EL (cell line): ENCODE measurements around the gene DCST2.
A peak's percentile ranks its signal among the peaks of the same experiment; 100 is the strongest.

ENCODE experiments used
- DNase-seq: peaks from one replicate; pipeline ENCODE4 v3.0.0-alpha.2; 2016

The DCST2 gene

GRCh38 chr1:154973344-154974101, 60.1 kb downstream of the DCST2 start:
- DNase-seq, result peak; percentile 99

DNA sequence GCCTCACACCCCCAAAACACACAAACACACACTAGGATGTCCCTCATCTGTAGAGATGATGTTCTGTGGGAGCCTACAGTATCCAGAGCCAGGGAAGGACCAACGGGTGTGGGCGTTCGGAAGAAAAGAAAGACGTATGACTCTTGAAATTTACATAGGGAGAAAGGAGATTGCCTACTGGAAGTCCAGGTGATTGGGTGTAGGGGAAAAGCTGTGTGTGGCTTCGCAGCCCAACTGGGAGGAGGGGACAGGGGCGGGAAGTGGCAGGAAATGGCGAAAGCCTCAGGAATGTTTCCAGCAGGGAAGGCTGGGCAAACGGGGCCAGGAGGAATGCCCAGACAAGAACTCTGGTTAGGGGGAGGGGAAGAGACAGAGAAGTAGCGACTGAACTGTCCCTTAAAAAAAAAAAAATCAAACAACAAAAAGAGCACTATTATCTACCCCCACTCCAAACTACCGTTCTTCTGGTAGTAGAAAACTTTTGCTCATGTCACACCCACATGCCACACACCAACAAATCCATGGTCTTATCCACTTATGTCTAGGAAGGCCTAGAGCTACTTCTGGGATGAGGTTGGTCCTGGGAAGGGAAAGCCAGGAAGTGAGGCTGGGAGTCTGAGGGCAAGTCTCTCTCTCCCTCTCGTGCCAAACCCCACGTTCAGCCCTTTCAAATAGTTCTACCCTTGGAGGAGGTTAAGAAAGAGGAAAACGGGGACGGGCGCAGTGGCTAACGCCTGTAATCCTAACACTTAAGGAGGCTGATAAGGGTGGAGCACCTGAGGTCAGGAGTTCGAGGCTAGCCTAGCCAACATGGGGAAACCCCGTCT, 60.9 kb downstream of the DCST2 start:
- DNase-seq, result peak; percentile 98

DNA sequence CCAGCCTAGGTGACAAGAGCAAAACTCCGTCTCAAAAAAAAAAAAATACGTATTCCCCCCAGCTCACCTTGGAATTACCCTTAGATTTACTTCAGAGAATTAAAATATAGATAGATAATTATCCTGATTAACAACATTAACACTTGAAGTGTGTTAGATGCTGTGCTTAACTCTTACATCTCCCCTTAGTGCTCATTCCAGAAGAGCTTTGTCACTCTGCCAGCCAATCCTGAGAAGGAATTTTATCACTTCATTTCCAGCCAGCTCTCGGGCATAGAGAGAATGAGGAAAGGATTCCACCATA, 61.4 kb downstream of the DCST2 start:
- DNase-seq, result no peak

DNA sequence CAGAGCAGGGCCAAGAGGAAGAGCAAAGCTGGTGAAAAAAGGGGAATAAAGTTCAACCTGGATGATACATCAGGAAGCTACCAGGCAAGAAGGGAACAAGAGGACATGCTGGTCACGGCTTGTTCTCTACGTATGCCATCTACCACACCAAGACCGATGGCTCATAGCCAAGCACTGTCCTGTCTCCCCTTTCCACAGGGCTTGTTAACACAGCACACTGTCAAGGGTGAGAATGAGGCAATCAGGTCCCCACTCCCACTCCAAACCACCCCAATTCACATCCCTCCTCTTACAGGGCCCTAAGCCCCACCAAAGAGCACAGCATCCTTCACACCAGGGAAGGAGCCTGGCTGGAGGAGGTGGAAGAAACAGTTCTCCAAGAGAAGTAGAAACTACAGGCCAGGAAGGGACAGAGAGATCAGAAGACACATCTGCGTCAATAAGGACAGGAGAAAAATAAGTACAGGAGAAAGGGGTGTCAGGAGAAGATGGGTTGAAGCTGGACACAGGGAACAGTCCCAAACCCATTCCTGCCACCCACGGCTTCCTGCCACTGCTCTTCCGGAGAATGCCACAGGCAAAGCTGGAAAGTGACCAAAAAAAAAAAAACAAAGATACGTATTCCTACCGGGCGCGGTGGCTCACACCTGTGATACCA, 62.1 kb downstream of the DCST2 start:
- DNase-seq, result peak; percentile 38

- DNase-seq, result peak; percentile 97
Observed at GRCh38 chr1:154970631-154971340, 62.8 kb downstream of the DCST2 start, which contains the start of gene SHC1. Gene SHC1, minus strand, starts transcription at chr1:154970747. Its CDS starts 221 bp downstream, at chr1:154970526.

GRCh38 chr1:154969860-154970452, 63.6 kb downstream of the DCST2 start:
- no peak for DNase-seq

GRCh38 chr1:154969246-154969645, 64.3 kb downstream of the DCST2 start:
- no peak for DNase-seq

DNA sequence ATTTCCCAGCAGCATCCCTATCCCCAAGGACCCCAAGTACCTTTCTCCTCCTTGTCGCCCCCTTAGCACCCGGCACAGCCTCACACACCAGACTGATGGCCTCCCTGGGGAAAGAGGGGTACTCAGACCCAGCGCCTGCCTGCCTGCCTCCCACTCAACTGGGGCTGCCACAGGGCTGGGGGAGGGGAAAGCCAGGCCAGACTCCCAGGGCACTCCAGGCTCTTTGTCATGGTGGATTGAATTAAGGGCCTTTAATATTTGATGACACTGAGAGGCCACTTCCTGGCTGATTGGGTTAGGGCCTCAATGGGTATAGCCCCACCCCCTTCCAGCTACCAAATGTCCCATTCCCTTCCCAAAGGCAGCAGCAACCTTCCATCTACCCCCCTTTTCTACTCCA, 64.8 kb downstream of the DCST2 start:
- no peak for DNase-seq
